ENCODE measurements around the gene BRWD1. TPM values are rescaled to one million over a fixed set of nuclear protein-coding genes. Genes with fewer than 3 reads are reported as not detected.

The BRWD1 gene
- total and polyA plus RNA-seq, 2 of the 13 experiments (the other 11 are each of a cell fraction or from before 2014, with no cell fraction given), result 13.9 to 28.0 TPM

- TF ChIP-seq SNAPC4 (CRISPR knock-in tag; IDR thresholded peaks at IDR 0.05) (no peak), ATRX (CRISPR knock-in tag; IDR thresholded peaks at IDR 0.05; ENCODE audit: borderline replicate concordance) (no peak), ARNT (IDR thresholded peaks at IDR 0.05) (no peak), CEBPB (IDR thresholded peaks at IDR 0.05; ENCODE audit: borderline replicate concordance, low read depth, low read length) (no peak), GZF1 (CRISPR knock-in tag; IDR thresholded peaks at IDR 0.05) (no peak), SAFB2 (CRISPR knock-in tag; IDR thresholded peaks at IDR 0.05; ENCODE audit: borderline replicate concordance, low read depth) (no peak; the same call in 1 of the 2 replicates), ZNF691 (CRISPR knock-in tag; IDR thresholded peaks at IDR 0.05; ENCODE audit: borderline replicate concordance, low read depth) (no peak; the same call in 1 of the 2 replicates), ZNF343 (CRISPR knock-in tag; IDR thresholded peaks at IDR 0.05) (peak; percentile 87; the same call in 1 of the 2 replicates), ZNF205 (CRISPR knock-in tag; IDR thresholded peaks at IDR 0.05) (peak; percentile 32; the same call in 1 of the 2 replicates), MTF2 (CRISPR knock-in tag; IDR thresholded peaks at IDR 0.05; ENCODE audit: borderline replicate concordance) (no peak; the same call in 1 of the 2 replicates), HOXA3 (CRISPR knock-in tag; IDR thresholded peaks at IDR 0.05) (peak; percentile 81), BORCS8-MEF2B (CRISPR knock-in tag; IDR thresholded peaks at IDR 0.05) (peak; percentile 92; the same call in 1 of the 2 replicates), CHD2 (IDR thresholded peaks at IDR 0.05; ENCODE audit: low read depth, low read length) (peak; percentile 93), ZBTB4 (CRISPR knock-in tag; IDR thresholded peaks at IDR 0.05; ENCODE audit: borderline replicate concordance) (0 out of 2 replicates have a peak, but pooled peaks have one; percentile 43), MTF1 (CRISPR knock-in tag; IDR thresholded peaks at IDR 0.05) (0 out of 2 replicates have a peak, but pooled peaks have one; percentile 51), CBFB (CRISPR knock-in tag; IDR thresholded peaks at IDR 0.05) (no peak; the same call in none of the 2 replicates), POLR2AphosphoS2 (IDR thresholded peaks at IDR 0.05; ENCODE audit: low read depth, low read length) (no peak), MXD4 (CRISPR knock-in tag; IDR thresholded peaks at IDR 0.05) (peak; percentile 54), ZNF614 (CRISPR knock-in tag; IDR thresholded peaks at IDR 0.05; ENCODE audit: borderline replicate concordance) (peak; percentile 18; the same call in 1 of the 2 replicates), MEIS1 (CRISPR knock-in tag; IDR thresholded peaks at IDR 0.05; ENCODE audit: borderline replicate concordance) (0 out of 2 replicates have a peak, but pooled peaks have one; percentile 23)
Measured at GRCh38 chr21:39313571-39314142, at the start of gene BRWD1 (continued).
